D721Med (cell line): ENCODE results near the gene PLXNA1.

Source experiments
- DNase-seq: peaks from one replicate; pipeline ENCODE4 v3.0.0; 2011; ENCODE audit warnings: low spot score; ENCODE audit not compliant: insufficient read length
- FAIRE-seq: peaks from 2 replicates; lab custom pipeline; 2011; peaks lifted over from hg19 to GRCh38; lab: Jason Lieb, UNC
- TF ChIP-seq, protein P1 (sequence below): IDR thresholded peaks from 2 replicates; pipeline ENCODE4 v1.5.1; 2012; ENCODE audit warnings: mild to moderate bottlenecking, control low read depth; ENCODE audit not compliant: insufficient read depth; ENCODE audit errors: missing control alignments

The PLXNA1 gene

DNA sequence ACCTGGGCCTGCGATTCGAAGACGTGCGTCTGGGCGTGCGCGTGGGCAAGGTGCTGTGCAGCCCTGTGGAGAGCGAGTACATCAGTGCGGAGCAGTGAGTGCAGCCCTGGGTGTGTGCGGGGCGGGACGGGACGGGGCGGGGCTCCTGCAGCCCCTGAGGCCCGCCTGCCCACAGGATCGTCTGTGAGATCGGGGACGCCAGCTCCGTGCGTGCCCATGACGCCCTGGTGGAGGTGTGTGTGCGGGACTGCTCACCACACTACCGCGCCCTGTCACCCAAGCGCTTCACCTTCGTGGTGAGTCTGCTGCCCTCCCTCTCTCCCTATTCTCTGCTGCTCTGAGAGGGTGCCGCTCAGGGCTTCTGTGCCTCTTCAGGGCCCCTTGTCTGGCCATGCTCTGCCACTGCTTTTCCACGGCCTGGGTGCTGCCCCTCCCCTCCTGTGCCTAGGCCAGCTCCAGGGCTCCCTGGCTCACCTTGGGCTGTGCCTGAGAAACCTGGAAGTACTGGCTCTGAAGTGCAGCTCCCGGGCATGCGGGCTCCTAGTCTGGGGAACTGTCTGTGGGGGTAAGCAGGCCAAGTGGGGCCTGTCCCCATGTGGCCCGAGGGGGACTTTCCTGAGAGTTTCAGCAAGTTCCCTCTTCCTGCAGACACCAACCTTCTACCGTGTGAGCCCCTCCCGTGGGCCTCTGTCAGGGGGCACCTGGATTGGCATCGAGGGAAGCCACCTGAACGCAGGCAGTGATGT, 31.8 kb downstream of the PLXNA1 start:
- TF ChIP-seq, protein P1, sequence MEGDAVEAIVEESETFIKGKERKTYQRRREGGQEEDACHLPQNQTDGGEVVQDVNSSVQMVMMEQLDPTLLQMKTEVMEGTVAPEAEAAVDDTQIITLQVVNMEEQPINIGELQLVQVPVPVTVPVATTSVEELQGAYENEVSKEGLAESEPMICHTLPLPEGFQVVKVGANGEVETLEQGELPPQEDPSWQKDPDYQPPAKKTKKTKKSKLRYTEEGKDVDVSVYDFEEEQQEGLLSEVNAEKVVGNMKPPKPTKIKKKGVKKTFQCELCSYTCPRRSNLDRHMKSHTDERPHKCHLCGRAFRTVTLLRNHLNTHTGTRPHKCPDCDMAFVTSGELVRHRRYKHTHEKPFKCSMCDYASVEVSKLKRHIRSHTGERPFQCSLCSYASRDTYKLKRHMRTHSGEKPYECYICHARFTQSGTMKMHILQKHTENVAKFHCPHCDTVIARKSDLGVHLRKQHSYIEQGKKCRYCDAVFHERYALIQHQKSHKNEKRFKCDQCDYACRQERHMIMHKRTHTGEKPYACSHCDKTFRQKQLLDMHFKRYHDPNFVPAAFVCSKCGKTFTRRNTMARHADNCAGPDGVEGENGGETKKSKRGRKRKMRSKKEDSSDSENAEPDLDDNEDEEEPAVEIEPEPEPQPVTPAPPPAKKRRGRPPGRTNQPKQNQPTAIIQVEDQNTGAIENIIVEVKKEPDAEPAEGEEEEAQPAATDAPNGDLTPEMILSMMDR: no peak
- DNase-seq: no peak
- no peak for FAIRE-seq

DNA sequence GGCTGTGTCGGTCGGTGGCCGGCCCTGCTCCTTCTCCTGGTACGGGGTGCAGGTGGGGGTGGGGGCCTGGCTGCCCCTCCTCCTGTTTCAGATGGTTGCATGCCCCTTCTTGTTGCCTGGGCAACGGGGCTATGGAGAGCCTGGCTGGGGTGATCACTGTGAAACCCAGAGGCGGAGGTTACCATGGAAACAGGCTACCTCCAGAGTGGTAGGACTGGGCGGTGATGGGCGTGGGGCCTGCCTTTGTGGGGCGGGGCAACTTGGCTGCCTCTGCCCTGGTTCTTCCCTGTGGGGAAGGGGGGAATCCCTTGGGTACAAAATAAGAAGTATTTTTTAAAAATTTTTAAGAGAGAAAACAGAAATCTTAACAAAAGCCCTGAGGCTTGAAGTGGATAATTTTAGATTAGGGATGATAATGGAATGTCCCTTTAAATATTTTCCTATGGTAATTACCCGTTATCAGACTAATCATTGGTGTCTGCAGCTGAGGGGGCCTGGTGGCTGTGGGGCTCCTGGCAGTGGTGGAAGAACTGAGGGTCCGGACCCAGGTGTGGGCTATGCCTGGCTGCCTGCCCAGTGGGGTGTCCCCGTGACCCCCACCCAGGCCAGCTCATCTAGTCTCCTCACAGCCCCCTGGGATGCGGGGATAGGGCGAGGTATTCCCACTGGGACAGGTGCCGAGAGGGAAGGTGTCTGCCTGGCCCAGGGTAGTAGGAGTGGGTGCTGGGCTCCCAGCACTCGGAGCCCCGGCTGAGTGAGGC, 32.5 kb downstream of the PLXNA1 start:
- no peak for FAIRE-seq
- DNase-seq: no peak
- TF ChIP-seq, protein P1: no peak

DNA sequence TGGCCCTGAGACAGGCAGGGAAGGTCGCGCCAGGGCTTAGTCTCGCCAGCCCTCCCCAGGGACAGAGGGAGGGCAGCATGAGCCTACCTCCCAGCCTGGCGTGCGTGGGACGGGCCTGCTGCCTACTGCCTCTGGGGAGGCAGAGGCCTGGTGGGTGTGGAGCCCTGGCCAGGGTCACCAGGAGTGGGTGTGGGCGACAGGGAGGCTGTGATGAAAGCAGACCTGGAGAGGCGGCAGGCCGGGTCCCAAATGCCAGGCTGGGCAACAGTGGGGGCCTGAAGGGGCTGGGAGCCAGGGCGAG, 33.1 kb downstream of the PLXNA1 start:
- no peak for FAIRE-seq
- no peak for DNase-seq

DNA sequence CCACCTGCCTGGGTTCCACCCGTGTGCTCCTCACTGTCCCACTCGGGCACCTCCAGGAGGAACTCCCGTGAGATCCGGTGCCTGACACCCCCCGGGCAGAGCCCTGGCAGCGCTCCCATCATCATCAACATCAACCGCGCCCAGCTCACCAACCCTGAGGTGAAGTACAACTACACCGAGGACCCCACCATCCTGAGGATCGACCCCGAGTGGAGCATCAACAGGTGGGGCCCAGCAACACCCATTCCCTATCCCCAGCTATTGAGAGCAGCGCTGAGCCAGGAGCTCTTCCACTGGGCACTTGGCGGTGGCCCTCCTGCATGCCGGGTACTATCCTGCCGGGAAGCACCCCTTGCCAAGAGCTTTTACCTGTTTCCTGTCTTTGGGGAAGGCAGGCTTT, 33.5 kb downstream of the PLXNA1 start:
- FAIRE-seq (no peak), DNase-seq (no peak)
- TF ChIP-seq, protein P1: no peak

More for the DNA sequence above, 33.1 kb downstream of the PLXNA1 start:
- TF ChIP-seq, protein P1: no peak

DNA sequence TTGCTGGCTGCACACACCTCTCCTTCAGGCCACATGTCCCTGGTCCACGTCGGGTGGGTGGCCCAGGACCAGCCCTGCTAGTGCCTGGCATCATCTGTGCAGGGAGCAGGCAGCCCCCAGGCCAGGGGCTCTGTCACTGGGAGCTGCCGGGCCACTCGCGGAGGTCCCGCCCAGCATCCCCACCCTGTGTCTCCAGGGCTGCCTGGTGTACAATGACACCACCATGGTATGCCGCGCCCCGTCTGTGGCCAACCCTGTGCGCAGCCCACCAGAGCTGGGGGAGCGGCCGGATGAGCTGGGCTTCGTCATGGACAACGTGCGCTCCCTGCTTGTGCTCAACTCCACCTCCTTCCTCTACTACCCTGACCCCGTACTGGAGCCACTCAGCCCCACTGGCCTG, 34.3 kb downstream of the PLXNA1 start:
- DNase-seq: no peak
- no peak for FAIRE-seq
- TF ChIP-seq, protein P1: no peak

DNA sequence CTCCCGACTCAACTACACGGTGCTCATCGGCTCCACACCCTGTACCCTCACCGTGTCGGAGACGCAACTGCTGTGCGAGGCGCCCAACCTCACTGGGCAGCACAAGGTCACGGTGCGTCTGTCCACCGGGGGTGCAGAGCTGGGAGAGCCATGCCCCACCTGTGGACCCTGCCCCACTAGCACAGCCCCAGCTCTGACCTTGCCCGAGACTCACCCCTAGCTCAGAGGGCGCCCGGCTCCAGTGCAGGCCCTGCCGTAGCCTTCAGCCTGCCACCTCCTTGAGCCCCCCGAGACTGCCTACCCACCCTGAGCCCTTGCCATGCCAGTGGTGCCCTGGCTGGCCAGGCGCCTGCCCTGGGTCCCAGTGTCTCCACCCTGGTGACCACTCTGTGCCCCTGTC, 34.9 kb downstream of the PLXNA1 start:
- TF ChIP-seq, protein P1: no peak
- no peak for DNase-seq
- FAIRE-seq: no peak

DNA sequence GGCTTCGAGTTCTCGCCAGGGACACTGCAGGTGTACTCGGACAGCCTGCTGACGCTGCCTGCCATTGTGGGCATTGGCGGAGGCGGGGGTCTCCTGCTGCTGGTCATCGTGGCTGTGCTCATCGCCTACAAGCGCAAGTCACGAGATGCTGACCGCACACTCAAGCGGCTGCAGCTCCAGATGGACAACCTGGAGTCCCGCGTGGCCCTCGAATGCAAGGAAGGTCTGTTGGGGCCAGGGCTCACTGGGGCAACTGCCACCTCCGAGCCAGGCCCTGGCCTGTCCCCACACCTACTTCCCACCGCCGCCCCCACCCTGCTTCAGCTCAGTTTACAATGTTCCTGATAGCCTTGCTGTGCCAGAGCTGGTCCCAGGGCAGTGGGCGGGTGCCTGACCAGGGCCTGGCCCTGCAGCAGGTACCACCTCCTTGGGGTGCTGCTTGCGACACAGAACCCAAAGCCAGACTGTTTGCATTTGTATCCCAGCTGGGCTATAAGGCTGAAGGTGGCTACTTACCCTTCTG, 35.5 kb downstream of the PLXNA1 start:
- FAIRE-seq: no peak
- TF ChIP-seq, protein P1: no peak
- DNase-seq: no peak
